HG03139 (cell line): ENCODE measurements around the gene ZNF628.

ENCODE experiments used
- ATAC-seq: cut with Tn5 transposase; IDR thresholded peaks from one replicate; pipeline ENCODE4 v1.9.1; 2021; ENCODE audit not compliant: unreplicated experiment

ZNF628 gene

DNA sequence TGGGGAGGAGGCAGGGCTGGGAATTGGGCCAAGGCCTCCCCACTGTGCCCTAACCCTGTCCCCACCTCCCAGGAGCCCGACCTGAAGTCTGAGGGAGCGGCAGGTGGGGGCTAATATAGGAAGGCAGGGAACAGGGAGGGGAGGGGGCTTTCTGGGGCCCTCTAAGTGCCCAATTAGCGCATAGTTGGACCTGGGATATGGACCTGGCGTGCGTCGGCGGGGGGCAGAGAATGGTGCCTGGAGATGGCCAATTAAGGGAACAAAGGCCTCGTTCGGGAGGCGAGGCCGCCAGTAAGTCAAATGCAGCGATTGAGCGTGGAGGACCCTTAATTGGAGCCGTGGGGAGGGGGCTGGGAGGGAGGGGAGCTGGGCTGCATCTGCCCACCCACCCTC lies 11.8 kb upstream of the ZNF628 start, which contains the start of gene C19orf85:
Gene C19orf85, minus strand, starts transcription at position 90 of the 393 bp plus-strand sequence. CDS start 197 bp downstream, outside the sequence.
- ATAC-seq = no peak

GRCh38 chr19:55465460-55466240 lies 10.8 kb upstream of the ZNF628 start:
- no peak for ATAC-seq

GRCh38 chr19:55466241-55466614 lies 10.2 kb upstream of the ZNF628 start:
- no peak for ATAC-seq

- peak; percentile 59 for ATAC-seq
These were observed 9.0 kb upstream of the ZNF628 start for GRCh38 chr19:55467236-55468053.

DNA sequence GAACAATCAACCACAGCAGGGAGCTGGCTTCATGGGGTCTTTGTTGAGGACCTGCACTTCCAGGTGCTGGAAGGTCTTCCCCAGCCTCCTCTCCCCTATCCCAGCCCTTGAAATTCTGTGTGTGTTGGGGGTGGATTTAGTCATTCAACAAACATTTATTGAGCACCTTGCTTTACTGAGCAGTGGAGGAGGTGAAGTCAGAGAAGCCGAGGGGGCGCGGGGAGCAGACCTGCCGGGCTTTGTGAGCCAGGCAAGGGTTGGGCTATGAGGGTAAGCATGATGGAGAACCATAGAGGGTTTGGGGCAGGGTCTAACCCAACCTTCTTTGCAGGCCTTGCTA lies 8.4 kb upstream of the ZNF628 start:
- ATAC-seq = no peak

GRCh38 chr19:55471266-55471665 lies 5.2 kb upstream of the ZNF628 start:
- ATAC-seq = no peak

DNA sequence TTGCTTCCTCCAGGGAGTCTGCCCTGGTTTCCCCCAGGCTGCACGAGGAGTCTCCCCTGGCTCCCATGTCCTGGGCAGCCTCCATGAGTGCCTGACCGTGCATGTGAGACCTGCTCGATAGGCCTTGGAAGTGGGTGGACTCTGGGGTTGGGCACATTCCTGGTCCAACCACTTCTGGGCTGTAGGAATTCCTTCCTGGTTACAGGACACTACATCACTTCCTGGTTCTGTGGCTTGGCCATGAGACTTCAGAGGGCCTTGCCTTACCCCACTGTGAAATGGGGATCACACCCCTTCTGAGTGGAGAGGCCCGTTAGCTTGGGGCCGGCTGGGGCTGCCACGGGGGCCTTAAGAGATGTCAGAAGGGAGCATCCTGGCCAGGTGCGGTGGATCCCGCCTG lies 4.0 kb upstream of the ZNF628 start:
- no peak for ATAC-seq

- no peak for ATAC-seq
These were observed 3.0 kb upstream of the ZNF628 start for GRCh38 chr19:55473225-55474012.

DNA sequence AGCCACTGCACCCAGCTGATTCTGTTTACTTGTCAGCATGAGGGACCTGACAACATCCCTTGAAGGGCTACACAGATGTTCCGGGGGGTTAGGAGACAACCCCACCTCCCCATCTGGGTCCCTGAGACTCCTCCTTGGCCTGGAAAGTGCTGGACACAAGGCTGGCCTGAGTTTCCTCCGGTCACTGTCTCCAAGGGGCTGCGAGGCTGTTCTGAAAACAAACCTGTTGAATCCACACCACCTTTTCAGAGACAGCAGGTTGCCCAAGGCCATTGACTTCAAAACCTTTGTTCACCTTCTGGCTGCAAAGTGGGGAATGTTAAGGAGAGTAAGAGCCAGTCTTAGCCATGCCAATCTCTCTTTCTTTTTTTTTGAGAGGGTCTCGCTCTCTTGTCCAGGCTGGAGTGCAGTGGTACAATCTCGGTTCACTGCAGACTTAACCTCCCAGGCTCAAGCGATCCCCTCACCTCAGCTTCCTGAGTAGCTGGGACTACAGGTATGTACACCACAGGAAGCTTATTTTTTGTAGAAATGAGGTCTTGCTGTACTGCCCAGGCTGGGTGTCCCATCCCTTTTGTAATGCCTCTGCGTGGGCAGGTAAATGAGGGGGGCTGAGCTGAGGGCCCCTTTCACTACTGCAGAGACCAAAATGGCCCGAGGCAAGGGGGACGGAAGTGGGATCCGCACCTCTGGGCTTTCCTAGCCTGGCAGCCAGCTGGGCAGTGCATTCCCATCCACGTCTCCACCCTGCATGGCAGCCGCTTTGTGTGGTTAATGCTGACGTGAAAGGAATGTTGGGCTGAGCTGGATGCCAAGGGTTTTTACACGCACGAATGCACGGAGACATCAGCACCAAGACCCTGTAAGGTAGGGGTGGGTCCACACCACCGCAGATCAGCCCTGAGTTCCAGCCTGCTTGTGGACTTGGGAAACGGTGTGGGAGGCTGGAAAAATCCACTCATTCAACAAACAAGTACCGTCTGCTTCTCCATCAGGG lies 1.9 kb upstream of the ZNF628 start:
- ATAC-seq = no peak

- no peak for ATAC-seq
These were observed 1.5 kb downstream of the ZNF628 start for GRCh38 chr19:55477905-55478304.

GRCh38 chr19:55478364-55478763 lies 1.9 kb downstream of the ZNF628 start:
- ATAC-seq = no peak

DNA sequence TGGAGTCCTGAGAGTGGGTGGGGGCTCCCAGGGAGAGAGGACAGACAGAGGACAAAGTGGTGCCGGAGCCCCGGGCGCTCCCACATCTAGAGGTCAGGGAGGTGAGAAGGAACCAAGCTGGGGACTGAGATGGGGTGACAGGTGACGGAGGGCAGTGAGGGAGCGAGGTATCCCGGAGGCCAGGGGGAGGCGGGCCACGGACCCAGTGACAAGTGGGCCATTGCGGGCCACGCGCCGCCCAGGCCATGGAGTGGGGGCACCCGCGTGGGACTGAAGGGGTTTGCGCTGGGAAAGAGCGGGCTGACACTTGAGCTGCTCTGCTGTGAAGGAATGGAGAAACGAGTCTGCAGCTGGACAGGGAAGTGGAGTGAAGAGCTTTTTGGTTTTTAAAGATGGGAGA lies 2.6 kb downstream of the ZNF628 start:
- no peak for ATAC-seq

DNA sequence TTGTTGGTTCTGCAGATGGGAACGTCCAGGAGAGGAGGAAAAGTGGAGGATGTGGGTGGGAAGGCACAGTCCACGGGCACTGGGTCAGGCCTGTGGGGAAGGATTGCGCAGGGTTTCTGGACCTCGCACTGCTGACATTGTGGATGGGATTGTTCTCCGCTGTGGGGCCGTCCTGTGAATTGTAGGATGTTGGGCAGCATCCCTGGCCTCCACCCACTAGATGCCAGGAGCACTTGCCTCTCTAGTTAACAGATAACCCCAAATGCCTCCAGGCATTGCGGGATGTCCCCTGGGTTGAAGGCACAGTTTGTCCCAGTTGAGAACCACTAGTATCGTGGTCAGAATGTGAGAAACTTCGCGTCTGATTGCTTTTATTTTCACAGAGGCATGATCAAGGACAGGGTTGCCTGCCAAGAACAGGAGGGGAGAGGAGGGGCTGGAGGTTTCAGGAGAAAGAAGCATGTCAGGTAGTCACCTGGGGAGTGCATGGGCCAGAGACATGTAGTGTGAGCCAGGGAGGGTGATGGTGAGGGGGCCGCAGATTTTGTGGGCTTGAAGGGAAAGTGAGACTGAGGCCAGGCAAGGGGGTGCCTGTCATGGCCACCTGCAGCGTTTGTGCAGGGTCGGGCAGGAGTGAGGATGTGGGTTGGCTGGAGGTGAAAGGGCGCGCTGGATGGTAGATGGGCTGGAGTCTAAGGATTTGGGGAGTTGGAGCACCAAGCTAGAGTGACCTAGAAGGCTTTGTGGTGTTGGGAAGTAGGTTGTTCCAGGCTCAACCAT lies 3.2 kb downstream of the ZNF628 start:
- ATAC-seq = no peak

GRCh38 chr19:55481148-55481793 lies 4.9 kb downstream of the ZNF628 start:
- ATAC-seq = no peak

- no peak for ATAC-seq
These were observed 5.4 kb downstream of the ZNF628 start for GRCh38 chr19:55481794-55482155.

GRCh38 chr19:55482156-55482961 lies 5.9 kb downstream of the ZNF628 start:
- ATAC-seq = no peak

DNA sequence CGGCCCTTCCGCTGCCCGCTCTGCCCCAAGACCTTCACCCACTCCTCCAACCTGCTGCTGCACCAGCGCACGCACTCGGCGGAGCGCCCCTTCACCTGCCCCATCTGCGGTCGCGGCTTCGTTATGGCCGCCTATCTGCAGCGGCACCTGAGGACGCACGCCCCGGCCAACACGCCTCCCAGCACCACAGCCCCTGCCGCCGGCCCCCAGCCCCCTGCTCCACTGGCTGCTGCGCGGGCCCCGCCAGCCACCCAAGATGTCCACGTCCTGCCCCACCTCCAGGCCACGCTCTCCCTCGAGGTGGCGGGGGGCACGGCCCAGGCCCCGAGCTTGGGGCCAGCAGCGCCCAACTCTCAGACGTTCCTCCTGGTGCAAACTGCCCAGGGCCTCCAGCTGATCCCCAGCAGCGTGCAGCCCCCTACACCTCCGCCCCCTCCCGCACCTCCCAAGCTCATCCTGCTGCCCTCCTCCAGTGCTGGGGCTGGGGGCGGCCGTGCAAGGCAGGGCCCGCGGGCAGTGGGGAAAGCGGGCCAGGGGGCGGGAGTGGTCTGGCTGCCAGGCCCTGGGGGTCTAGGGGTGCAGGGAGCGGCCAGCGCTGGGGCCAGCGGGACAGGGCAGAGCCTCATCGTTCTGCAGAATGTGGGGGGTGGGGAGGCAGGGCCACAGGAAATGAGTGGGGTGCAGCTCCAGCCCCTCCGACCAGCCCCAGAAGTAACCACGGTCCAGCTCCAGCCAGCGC lies 6.7 kb downstream of the ZNF628 start:
- no peak for ATAC-seq
